Regular cardiac myocyte (primary cell): ENCODE results near the gene LATS2. TPM values are rescaled to one million over a fixed set of nuclear protein-coding genes. Genes with fewer than 3 reads are reported as not detected.

ENCODE experiments used
- total RNA-seq: library from RNA; depleted of rRNA; stranded (reverse); fragments of >200 nt; gene quantifications from 2 replicates; pipeline ENCODE4 v1.2.3, GENCODE V29; 2014

LATS2 gene
- total RNA-seq = 11.0 and 11.7 TPM in 2 replicates

GRCh38 chr13:21061029-21061763, at the start of gene LATS2:
TSS of gene LATS2 (minus strand) at chr13:21061586. CDS start at chr13:21046026, 15,560 bp downstream.

Other genes starting within 250 kb of the LATS2 start
- gene XPO4, start 158.8 kb downstream of the LATS2 start, total RNA-seq = 16.9 and 24.9 TPM in 2 replicates
- gene SAP18, start 78.5 kb upstream of the LATS2 start, total RNA-seq = 35.5 and 52.0 TPM in 2 replicates
- gene SKA3, start 115.0 kb upstream of the LATS2 start, total RNA-seq = 3.7 and 12.3 TPM in 2 replicates
- gene MRPL57, start 115.1 kb upstream of the LATS2 start, total RNA-seq = 15.2 and 23.2 TPM in 2 replicates